ENCODE measurements around the gene DAZL.

DAZL gene

DNA sequence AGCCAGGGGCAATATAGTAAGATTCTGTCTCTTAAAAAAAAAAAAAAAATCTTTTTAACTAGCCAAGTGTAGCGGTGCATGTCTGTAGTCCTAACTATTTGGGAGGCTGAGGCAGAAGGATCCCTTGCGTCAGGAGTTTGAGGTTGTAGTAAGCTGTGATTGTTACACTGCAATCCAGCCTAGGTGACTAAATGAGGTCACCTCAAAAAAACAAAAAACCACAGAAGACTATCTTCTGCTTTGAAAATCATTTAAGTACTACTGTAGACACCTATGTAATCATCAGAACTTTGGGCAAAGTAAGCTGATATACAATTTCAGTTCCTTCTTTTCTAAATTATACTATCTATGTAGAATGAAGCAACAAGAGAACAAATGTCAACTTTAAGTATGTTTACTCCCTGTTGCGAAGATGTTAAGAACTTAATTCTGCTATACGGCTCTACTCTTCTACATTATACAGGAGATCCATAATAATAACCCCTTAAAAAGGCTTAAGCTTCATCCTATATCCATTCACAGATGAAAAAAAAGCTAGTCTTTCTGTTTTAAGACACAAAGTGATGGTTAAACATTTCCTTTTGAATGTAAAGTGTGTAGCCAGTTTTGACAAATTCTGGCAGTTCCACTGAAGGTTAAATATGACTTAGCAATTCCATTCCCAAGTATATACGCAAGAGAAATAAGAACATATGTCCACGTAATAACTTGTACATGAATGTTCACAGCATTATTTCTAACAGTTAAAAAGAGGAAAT, 15.2 kb downstream of the DAZL start:
- no peaks in the 10 kb centered on the region for H3K36me3 ChIP-seq (ENCODE audit: insufficient read depth, low read length)
- WGBS = 97% methylated on average over 6 of the region's 6 CpGs
- no peak overlapping the region for H3K4me3 ChIP-seq (ENCODE audit: low read length)
- no peaks in the 10 kb centered on the region for H3K9me3 ChIP-seq (ENCODE audit: insufficient read depth, low read depth, low read length)
- no peak overlapping the region for H3K9ac ChIP-seq (ENCODE audit: low read depth, low read length)
- H3K27me3 ChIP-seq (ENCODE audit: insufficient read depth, low read length) = no peaks in the 10 kb centered on the region
- H3K27ac ChIP-seq (ENCODE audit: low read depth, low read length) = no peak overlapping the region
- no peaks in the 10 kb centered on the region for H3K4me1 ChIP-seq (ENCODE audit: insufficient read depth, low read length)

DNA sequence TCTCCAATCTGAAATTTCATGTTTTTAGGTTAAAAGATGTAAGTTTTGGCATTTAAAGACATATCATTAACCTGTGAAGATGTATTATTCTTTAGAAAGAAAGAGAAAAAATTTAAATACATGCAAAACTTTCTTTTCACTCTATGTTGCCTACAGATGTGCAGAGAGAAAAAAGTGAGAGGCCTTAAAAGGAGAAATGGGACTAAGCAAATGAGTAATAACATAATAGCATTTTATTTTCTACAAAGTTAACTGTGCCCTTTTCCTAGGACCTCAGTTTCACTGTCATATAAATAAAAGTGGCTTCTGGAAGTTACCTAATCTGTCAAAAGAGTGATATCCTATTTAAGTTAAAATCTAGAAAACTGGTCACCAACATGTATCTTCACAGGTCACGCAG, 16.1 kb downstream of the DAZL start:
- Histone ChIP-seq H3K9ac (ENCODE audit: low read depth, low read length) (no peak overlapping the region), H3K9me3 (ENCODE audit: insufficient read depth, low read depth, low read length) (no peaks in the 10 kb centered on the region), H3K4me1 (ENCODE audit: insufficient read depth, low read length) (no peaks in the 10 kb centered on the region), H3K27me3 (ENCODE audit: insufficient read depth, low read length) (no peaks in the 10 kb centered on the region), H3K36me3 (ENCODE audit: insufficient read depth, low read length) (no peaks in the 10 kb centered on the region), H3K4me3 (ENCODE audit: low read length) (no peak overlapping the region), H3K27ac (ENCODE audit: low read depth, low read length) (no peak overlapping the region)
- no CpG with 5 or more reads among the region's 1 CpG for WGBS

GRCh38 chr3:16587681-16588060, 17.6 kb downstream of the DAZL start:
- Histone ChIP-seq H3K36me3 (ENCODE audit: insufficient read depth, low read length) (no peaks in the 10 kb centered on the region), H3K4me3 (ENCODE audit: low read length) (no peak overlapping the region), H3K9me3 (ENCODE audit: insufficient read depth, low read depth, low read length) (no peaks in the 10 kb centered on the region), H3K4me1 (ENCODE audit: insufficient read depth, low read length) (no peaks in the 10 kb centered on the region), H3K27me3 (ENCODE audit: insufficient read depth, low read length) (no peaks in the 10 kb centered on the region), H3K27ac (ENCODE audit: low read depth, low read length) (no peak overlapping the region), H3K9ac (ENCODE audit: low read depth, low read length) (no peak overlapping the region)

- 86% methylated on average over 3 of the region's 3 CpGs for WGBS
Observed at GRCh38 chr3:16587047-16587680, 18.1 kb downstream of the DAZL start.

DNA sequence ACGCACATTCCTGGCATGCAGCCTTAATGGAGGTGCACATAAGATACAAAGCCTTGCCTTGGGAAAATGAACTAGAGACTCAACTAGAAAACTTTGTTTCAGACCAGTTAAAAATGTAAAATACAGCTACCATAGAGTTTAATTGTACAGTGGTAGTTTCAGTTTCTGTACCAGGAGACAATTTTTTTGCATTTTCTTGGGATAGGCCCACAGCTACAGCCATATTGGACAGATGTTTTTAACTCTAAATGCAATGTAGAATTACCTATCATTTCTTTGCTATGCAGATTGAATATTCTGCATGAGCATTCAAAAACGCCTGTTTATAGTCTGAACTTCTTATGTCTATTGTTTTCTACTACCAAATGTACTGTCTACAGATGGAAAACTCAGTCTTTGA, 20.3 kb downstream of the DAZL start:
- 92% methylated on average over 2 of the region's 2 CpGs for WGBS

More at GRCh38 chr3:16587047-16587680, 18.1 kb downstream of the DAZL start:
- Histone ChIP-seq H3K27ac (ENCODE audit: low read depth, low read length) (no peak overlapping the region), H3K9me3 (ENCODE audit: insufficient read depth, low read depth, low read length) (no peaks in the 10 kb centered on the region), H3K4me1 (ENCODE audit: insufficient read depth, low read length) (no peaks in the 10 kb centered on the region), H3K9ac (ENCODE audit: low read depth, low read length) (no peak overlapping the region), H3K27me3 (ENCODE audit: insufficient read depth, low read length) (no peaks in the 10 kb centered on the region), H3K4me3 (ENCODE audit: low read length) (no peak overlapping the region), H3K36me3 (ENCODE audit: insufficient read depth, low read length) (no peaks in the 10 kb centered on the region)

DNA sequence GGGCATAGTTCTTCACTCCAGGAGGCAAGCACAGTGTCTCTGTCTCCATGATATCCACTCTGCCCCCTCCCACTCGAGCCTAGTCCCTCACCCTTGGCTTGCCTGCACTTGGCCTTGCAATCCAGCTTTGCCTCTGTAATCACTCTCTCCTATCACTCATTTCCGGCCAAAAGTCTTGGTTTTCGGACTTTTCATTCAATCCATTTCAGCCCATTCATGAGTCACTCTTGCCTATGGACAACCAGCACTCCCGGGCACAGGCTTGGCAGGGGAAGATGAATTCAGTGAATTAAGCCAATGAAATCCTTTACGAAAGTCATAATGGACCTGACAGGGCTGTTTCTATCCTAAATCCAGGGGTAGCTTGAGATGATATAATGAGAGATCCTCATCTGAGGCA, 21.7 kb downstream of the DAZL start:
- 95% methylated on average over 5 of the region's 5 CpGs for WGBS
- no peak overlapping the region for H3K9ac ChIP-seq (ENCODE audit: low read depth, low read length)
- no peaks in the 10 kb centered on the region for H3K4me1 ChIP-seq (ENCODE audit: insufficient read depth, low read length)
- H3K9me3 ChIP-seq (ENCODE audit: insufficient read depth, low read depth, low read length) = no peaks in the 10 kb centered on the region
- H3K27me3 ChIP-seq (ENCODE audit: insufficient read depth, low read length) = no peaks in the 10 kb centered on the region
- H3K36me3 ChIP-seq (ENCODE audit: insufficient read depth, low read length) = no peaks in the 10 kb centered on the region
- H3K27ac ChIP-seq (ENCODE audit: low read depth, low read length) = no peak overlapping the region
- H3K4me3 ChIP-seq (ENCODE audit: low read length) = no peak overlapping the region

More for the DNA sequence above, 20.3 kb downstream of the DAZL start:
- Histone ChIP-seq H3K9ac (ENCODE audit: low read depth, low read length) (no peak overlapping the region), H3K9me3 (ENCODE audit: insufficient read depth, low read depth, low read length) (no peaks in the 10 kb centered on the region), H3K27ac (ENCODE audit: low read depth, low read length) (no peak overlapping the region), H3K4me3 (ENCODE audit: low read length) (no peak overlapping the region), H3K36me3 (ENCODE audit: insufficient read depth, low read length) (no peaks in the 10 kb centered on the region), H3K4me1 (ENCODE audit: insufficient read depth, low read length) (no peaks in the 10 kb centered on the region), H3K27me3 (ENCODE audit: insufficient read depth, low read length) (no peaks in the 10 kb centered on the region)

DNA sequence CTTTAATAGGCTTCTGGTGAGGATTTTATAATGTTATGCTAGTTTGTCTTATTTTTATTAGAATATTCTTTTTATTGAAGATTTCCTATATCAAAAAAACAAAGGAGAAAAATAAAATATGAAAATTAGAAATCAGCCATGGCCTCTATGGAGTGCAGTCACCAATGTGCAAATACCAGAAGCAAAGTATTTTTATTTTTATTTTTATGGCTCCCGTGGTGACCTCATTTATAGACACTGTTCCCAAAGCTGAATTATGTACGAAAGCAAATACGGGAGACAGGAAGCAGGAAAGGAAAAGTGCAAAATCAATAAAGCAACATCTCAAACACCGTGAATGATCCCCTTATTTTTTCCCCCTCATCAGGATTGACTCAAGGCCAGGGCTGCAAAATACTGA, 35.1 kb downstream of the DAZL start:
- Histone ChIP-seq H3K9ac (ENCODE audit: low read depth, low read length) (no peak overlapping the region), H3K36me3 (ENCODE audit: insufficient read depth, low read length) (no peaks in the 10 kb centered on the region), H3K27me3 (ENCODE audit: insufficient read depth, low read length) (no peaks in the 10 kb centered on the region), H3K27ac (ENCODE audit: low read depth, low read length) (no peak overlapping the region), H3K9me3 (ENCODE audit: insufficient read depth, low read depth, low read length) (no peaks in the 10 kb centered on the region), H3K4me3 (ENCODE audit: low read length) (no peak overlapping the region), H3K4me1 (ENCODE audit: insufficient read depth, low read length) (no peaks in the 10 kb centered on the region)
- WGBS = 92% methylated on average over 4 of the region's 4 CpGs

GRCh38 chr3:16568532-16568931, 36.7 kb downstream of the DAZL start:
- H3K9ac ChIP-seq (ENCODE audit: low read depth, low read length) = no peak overlapping the region
- H3K27ac ChIP-seq (ENCODE audit: low read depth, low read length) = no peak overlapping the region
- peaks cover 6% of the 10 kb centered on the region for H3K9me3 ChIP-seq (ENCODE audit: insufficient read depth, low read depth, low read length)
- 98% methylated on average over 2 of the region's 2 CpGs for whole genome bisulfite sequencing
- H3K4me1 ChIP-seq (ENCODE audit: insufficient read depth, low read length) = no peaks in the 10 kb centered on the region
- no peak overlapping the region for H3K4me3 ChIP-seq (ENCODE audit: low read length)
- H3K27me3 ChIP-seq (ENCODE audit: insufficient read depth, low read length) = no peaks in the 10 kb centered on the region
- H3K36me3 ChIP-seq (ENCODE audit: insufficient read depth, low read length) = no peaks in the 10 kb centered on the region

- Histone ChIP-seq H3K27ac (ENCODE audit: low read depth, low read length) (no peak overlapping the region), H3K4me3 (ENCODE audit: low read length) (no peak overlapping the region), H3K4me1 (ENCODE audit: insufficient read depth, low read length) (no peaks in the 10 kb centered on the region), H3K27me3 (ENCODE audit: insufficient read depth, low read length) (no peaks in the 10 kb centered on the region), H3K9ac (ENCODE audit: low read depth, low read length) (no peak overlapping the region), H3K9me3 (ENCODE audit: insufficient read depth, low read depth, low read length) (peaks cover 10% of the 10 kb centered on the region), H3K36me3 (ENCODE audit: insufficient read depth, low read length) (no peaks in the 10 kb centered on the region)
- 81% methylated on average over 2 of the region's 2 CpGs for WGBS
Observed at GRCh38 chr3:16568115-16568514, 37.1 kb downstream of the DAZL start.

- no peaks in the 10 kb centered on the region for H3K4me1 ChIP-seq (ENCODE audit: insufficient read depth, low read length)
- 92% methylated on average over 5 of the region's 5 CpGs for WGBS
- no peak overlapping the region for H3K27ac ChIP-seq (ENCODE audit: low read depth, low read length)
- H3K4me3 ChIP-seq (ENCODE audit: low read length) = no peak overlapping the region
- H3K36me3 ChIP-seq (ENCODE audit: insufficient read depth, low read length) = no peaks in the 10 kb centered on the region
- no peak overlapping the region for H3K9ac ChIP-seq (ENCODE audit: low read depth, low read length)
- H3K27me3 ChIP-seq (ENCODE audit: insufficient read depth, low read length) = no peaks in the 10 kb centered on the region
- H3K9me3 ChIP-seq (ENCODE audit: insufficient read depth, low read depth, low read length) = peaks cover 15% of the 10 kb centered on the region
Observed at GRCh38 chr3:16559653-16560365, 45.4 kb downstream of the DAZL start.

- no peaks in the 10 kb centered on the region for H3K27me3 ChIP-seq (ENCODE audit: insufficient read depth, low read length)
- H3K36me3 ChIP-seq (ENCODE audit: insufficient read depth, low read length) = no peaks in the 10 kb centered on the region
- WGBS = 95% methylated on average over 4 of the region's 4 CpGs
- no peak overlapping the region for H3K27ac ChIP-seq (ENCODE audit: low read depth, low read length)
- peaks cover 6% of the 10 kb centered on the region for H3K4me1 ChIP-seq (ENCODE audit: insufficient read depth, low read length)
- H3K4me3 ChIP-seq (ENCODE audit: low read length) = no peak overlapping the region
- H3K9ac ChIP-seq (ENCODE audit: low read depth, low read length) = no peak overlapping the region
- H3K9me3 ChIP-seq (ENCODE audit: insufficient read depth, low read depth, low read length) = no peaks in the 10 kb centered on the region
Observed at GRCh38 chr3:16554126-16554525, 51.1 kb downstream of the DAZL start.

Data from HUES64 (cell line).